IMR-90 (cell line): Measurements from ENCODE around the gene PTPRH. TPM values are rescaled to one million over a fixed set of nuclear protein-coding genes. Genes with fewer than 3 reads are reported as not detected.

Experiments
- ATAC-seq: fragments of 200-7000 bp; cut with Tn5 transposase; 2 replicates; pipeline ENCODE4 v1.9.1; 2020; ENCODE audit warnings: low read depth, mild to moderate bottlenecking, moderate library complexity
- BruUV-seq: library from RNA; stranded (reverse); fragments of 400-500 nt; replicated peaks from 2 replicates; lab custom pipeline; 2021; lab: Mats Ljungman, UMichigan
- CTCF ChIA-PET: fragments of 300-600 bp; formaldehyde crosslinking; extraction: SDS; loops from one replicate; lab custom pipeline; 2021; ENCODE audit warnings: antibody characterized with exemption; lab: Yijun Ruan, JAX
- POLR2A ChIA-PET: fragments of 300-600 bp; sonication (Branson Sonifier 250); formaldehyde crosslinking; loops from one replicate; lab custom pipeline; 2022; ENCODE audit warnings: antibody characterized with exemption; ENCODE audit not compliant: unreplicated experiment; lab: Charles Lee
- DNase-seq: peaks from one replicate; pipeline ENCODE4 v3.0.0; 2013
- H2AFZ ChIP-seq: replicated peaks from 2 replicates; pipeline ENCODE3; 2013; ENCODE audit warnings: low read length, mild to moderate bottlenecking; ENCODE audit not compliant: poor library complexity
- H2AK5ac ChIP-seq: 2 replicates; pipeline ENCODE4 v1.6.1; 2013; ENCODE audit warnings: low read depth, low read length, inconsistent platforms
- H2AK9ac ChIP-seq: replicated peaks from 2 replicates; pipeline ENCODE3; 2013; ENCODE audit warnings: mild to moderate bottlenecking, low read depth, low read length, moderate library complexity; ENCODE audit not compliant: poor library complexity
- H2BK120ac ChIP-seq: 2 replicates; pipeline ENCODE4 v1.6.1; 2013; ENCODE audit warnings: low read depth, low read length, inconsistent platforms
- H2BK15ac ChIP-seq: 3 replicates; pipeline ENCODE4 v1.6.1; 2013; ENCODE audit warnings: low read depth, low read length, inconsistent platforms
- H2BK20ac ChIP-seq: 2 replicates; pipeline ENCODE4 v1.6.1; 2013; ENCODE audit warnings: low read depth, mild to moderate bottlenecking, inconsistent platforms, low read length, moderate library complexity
- H2BK5ac ChIP-seq: 2 replicates; pipeline ENCODE4 v1.6.1; 2013; ENCODE audit warnings: mild to moderate bottlenecking, low read depth, low read length, inconsistent platforms; ENCODE audit not compliant: poor library complexity, severe bottlenecking
- H3K14ac ChIP-seq: replicated peaks from 2 replicates; pipeline ENCODE4 v1.6.1; 2013; ENCODE audit warnings: low read depth, low read length, inconsistent platforms
- H3K18ac ChIP-seq: 2 replicates; pipeline ENCODE4 v1.6.1; 2013; ENCODE audit warnings: low read depth, low read length, control low read depth
- H3K23ac ChIP-seq: 2 replicates; pipeline ENCODE4 v1.6.1; 2013; ENCODE audit warnings: low read depth, low read length, inconsistent platforms
- H3K27ac ChIP-seq: 2 replicates; pipeline ENCODE4 v1.5.1; 2013; ENCODE audit warnings: mild to moderate bottlenecking, control low read depth, low read length; ENCODE audit not compliant: insufficient read depth
- H3K27me3 ChIP-seq: 2 replicates; pipeline ENCODE4 v1.6.1; 2013; ENCODE audit warnings: low read length; ENCODE audit not compliant: control insufficient read depth, insufficient read depth
- H3K36me3 ChIP-seq: 2 replicates; pipeline ENCODE4 v1.6.1; 2013; ENCODE audit warnings: low read length, mixed read lengths; ENCODE audit not compliant: control insufficient read depth, insufficient read depth
- H3K4ac ChIP-seq: 2 replicates; pipeline ENCODE4 v1.6.1; 2013; ENCODE audit warnings: low read depth, low read length, inconsistent platforms
- H3K4me1 ChIP-seq: 2 replicates; pipeline ENCODE4 v1.6.1; 2013; ENCODE audit warnings: low read length, mixed read lengths; ENCODE audit not compliant: control insufficient read depth, insufficient read depth
- H3K4me2 ChIP-seq: 2 replicates; pipeline ENCODE4 v1.6.1; 2013; ENCODE audit warnings: low read depth, mild to moderate bottlenecking, control low read depth, low read length, moderate library complexity
- H3K4me3 ChIP-seq: 2 replicates; pipeline ENCODE4 v1.5.1; 2013; ENCODE audit warnings: low read depth, mild to moderate bottlenecking, control low read depth, low read length, moderate library complexity; ENCODE audit not compliant: insufficient read depth
- H3K56ac ChIP-seq: 2 replicates; pipeline ENCODE4 v1.6.1; 2013; ENCODE audit warnings: low read length, inconsistent platforms; ENCODE audit not compliant: insufficient read depth; ENCODE audit errors: extremely low read depth
- H3K79me1 ChIP-seq, 2 experiments: 2 replicates each; pipeline ENCODE4 v1.6.1; 2013; ENCODE audit warnings: low read length in 2 of 2, inconsistent platforms in 1 of 2, low read depth in 1 of 2
- H3K9ac ChIP-seq: 2 replicates; pipeline ENCODE4 v1.6.1; 2013; ENCODE audit warnings: low read depth, low read length, control low read depth
- H3K9me1 ChIP-seq: 2 replicates; pipeline ENCODE4 v1.6.1; 2013; ENCODE audit warnings: low read length, inconsistent platforms; ENCODE audit not compliant: insufficient read depth
- H3K9me3 ChIP-seq: 2 replicates; pipeline ENCODE4 v1.6.1; 2013; ENCODE audit warnings: low read length; ENCODE audit not compliant: control insufficient read depth, insufficient read depth
- H4K20me1 ChIP-seq: 2 replicates; pipeline ENCODE4 v1.6.1; 2013; ENCODE audit warnings: low read length, inconsistent platforms; ENCODE audit not compliant: insufficient read depth
- H4K5ac ChIP-seq: 2 replicates; pipeline ENCODE4 v1.6.1; 2013; ENCODE audit warnings: mild to moderate bottlenecking, low read depth, low read length, control low read depth
- H4K8ac ChIP-seq, 2 experiments: 2 replicates each; pipeline ENCODE4 v1.6.1; 2013; ENCODE audit warnings: low read depth in 2 of 2, low read length in 2 of 2, control low read depth in 1 of 2, inconsistent platforms in 1 of 2
- H4K91ac ChIP-seq: 2 replicates; pipeline ENCODE4 v1.6.1; 2013; ENCODE audit warnings: low read depth, low read length, inconsistent platforms; ENCODE audit not compliant: insufficient read depth
- BHLHE40 ChIP-seq: fragments of 150-350 bp; IDR thresholded peaks from 2 replicates; pipeline ENCODE4 v1.6.1; 2016; ENCODE audit warnings: mild to moderate bottlenecking, low read depth, low read length
- ELK1 ChIP-seq: fragments of 150-350 bp; IDR thresholded peaks from 2 replicates; pipeline ENCODE4 v1.6.1; 2016; ENCODE audit warnings: low read depth, mild to moderate bottlenecking, low read length, moderate library complexity, borderline replicate concordance
- FOS ChIP-seq: fragments of 150-350 bp; IDR thresholded peaks from 2 replicates; pipeline ENCODE4 v1.6.1; 2016; ENCODE audit warnings: low read depth, low read length
- MAFK ChIP-seq: IDR thresholded peaks from 2 replicates; pipeline ENCODE4 v1.6.1; 2012; ENCODE audit warnings: low read depth, low read length, improper control_type of control experiment
- MAZ ChIP-seq: IDR thresholded peaks from 2 replicates; pipeline ENCODE4 v1.6.1; 2012; ENCODE audit warnings: low read depth, mild to moderate bottlenecking, low read length, improper control_type of control experiment, moderate library complexity, borderline replicate concordance
- MXI1 ChIP-seq: IDR thresholded peaks from 2 replicates; pipeline ENCODE4 v1.6.1; 2012; ENCODE audit warnings: low read depth, mild to moderate bottlenecking, low read length, moderate library complexity, borderline replicate concordance
- NFE2L2 ChIP-seq: fragments of 150-350 bp; IDR thresholded peaks from 2 replicates; pipeline ENCODE4 v1.6.1; 2016; ENCODE audit warnings: low read depth, mild to moderate bottlenecking, low read length
- POLR2A ChIP-seq: IDR thresholded peaks from 2 replicates; pipeline ENCODE4 v1.6.1; 2012; ENCODE audit warnings: mild to moderate bottlenecking, low read depth, low read length
- RCOR1 ChIP-seq: IDR thresholded peaks from 2 replicates; pipeline ENCODE4 v1.6.1; 2012; ENCODE audit warnings: mild to moderate bottlenecking, low read length, improper control_type of control experiment; ENCODE audit not compliant: insufficient replicate concordance
- RFX5 ChIP-seq: IDR thresholded peaks from 2 replicates; pipeline ENCODE4 v1.8.0; 2012; ENCODE audit warnings: low read depth, mild to moderate bottlenecking, low read length, moderate library complexity
- SMC3 ChIP-seq: fragments of 150-350 bp; IDR thresholded peaks from 2 replicates; pipeline ENCODE4 v1.6.1; 2016; ENCODE audit warnings: low read depth, mild to moderate bottlenecking, antibody characterized with exemption, low read length, moderate library complexity
- USF2 ChIP-seq: fragments of 150-350 bp; IDR thresholded peaks from 2 replicates; pipeline ENCODE4 v1.6.1; 2017; ENCODE audit warnings: mild to moderate bottlenecking, antibody characterized with exemption, low read length, low read depth
- WGBS, 2 experiments: methylation state at CpG; one replicate each; pipeline versions ENCODE4 v1.1.5 to v1.1.7; 2013; ENCODE audit warnings: missing lambda C conversion rate in 2 of 2; ENCODE audit not compliant: insufficient read length in 1 of 2; ENCODE audit errors: extremely low coverage in 2 of 2; 5-methylcytosine and 5-hydroxymethylcytosine counted together
- dilution Hi-C: fragments of 300-500 bp; cut with HindIII; formaldehyde crosslinking; loops from one replicate; pipeline ENCODE4 v1.14.3; 2018; ENCODE audit warnings: low sequenced_read_pairs; ENCODE audit not compliant: unreplicated experiment
- in situ Hi-C: fragments of 300-500 bp; cut with MboI; formaldehyde crosslinking; loops from 3 replicates; pipeline ENCODE4 v1.14.3; 2019; ENCODE audit warnings: low sequenced_read_pairs, inconsistent platforms, mixed read lengths
- intact Hi-C: fragments of 100-400 bp; cut with micrococcal nuclease; formaldehyde crosslinking; loops from 2 replicates; pipeline ENCODE4 v1.10.0; 2022
- polyA plus RNA-seq, 3 experiments: library from polyadenylated mRNA; depleted of rRNA; stranded (reverse); fragments of >200 nt; gene quantifications; 2 replicates each; pipeline ENCODE4 v1.2.3, GENCODE V29; 2012; ENCODE audit warnings: low replicate concordance in 1 of 3
- total RNA-seq: library from RNA; depleted of rRNA; stranded (reverse); fragments of >200 nt; gene quantifications from 2 replicates; pipeline ENCODE4 v1.2.3, GENCODE V29; 2012
- TF ChIP-seq, protein P1 (sequence below): conservative IDR thresholded peaks from 2 replicates; pipeline ENCODE4 v1.5.1; 2012; ENCODE audit warnings: mild to moderate bottlenecking, low read depth, low read length, improper control_type of control experiment

Gene PTPRH
- total and polyA plus RNA-seq, 2 of the 4 experiments (the other 2 are of a cell fraction), result 1.3 to 3.4 TPM

DNA sequence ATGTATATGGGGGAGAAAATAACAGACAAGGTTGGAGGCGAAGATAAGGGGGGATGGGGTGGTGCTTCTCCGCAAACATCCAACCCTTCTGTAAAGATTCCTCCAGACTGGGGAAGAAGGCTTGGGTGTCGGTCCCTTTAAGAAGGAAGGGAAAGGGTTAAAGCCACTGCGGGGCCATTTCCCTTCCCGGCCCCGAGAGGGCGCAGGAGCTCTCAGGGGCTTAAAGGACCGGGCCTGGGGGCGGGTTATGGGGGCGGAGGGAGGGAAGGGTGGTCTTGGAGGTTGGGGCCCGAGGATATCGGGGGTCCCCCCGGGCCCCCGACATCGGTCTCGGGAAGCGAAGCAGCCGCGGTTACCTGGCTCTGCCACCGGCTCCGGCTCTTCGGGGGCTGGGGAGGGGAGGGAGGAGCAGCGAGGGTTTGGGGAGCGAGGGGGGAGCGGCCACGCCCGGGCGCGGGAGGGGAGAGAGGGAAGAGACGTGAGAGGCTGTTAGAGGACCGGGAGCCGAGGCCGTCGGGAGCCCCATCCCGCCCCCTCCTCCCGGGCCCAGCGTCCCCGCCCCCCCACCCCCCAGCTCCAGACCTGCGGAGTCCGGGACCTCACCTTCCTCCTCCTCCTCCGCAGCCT, 63.1 kb downstream of the PTPRH start (continued):
- no peak for TF ChIP-seq NFE2L2

- DNase-seq, result no peak
- dilution Hi-C loops, result no loop called here
- Histone ChIP-seq H2AK5ac (no peak overlapping the region), H3K4me2 (no peak overlapping the region), H3K9ac (no peak overlapping the region), H2AFZ (no peak overlapping the region), H3K9me1 (no peaks in the 10 kb centered on the region), H3K4me1 (peaks cover 1% of the 10 kb centered on the region; the same call in 1 of the 2 replicates), H4K20me1 (no peaks in the 10 kb centered on the region), H3K4ac (no peak overlapping the region), H3K9me3 (no peaks in the 10 kb centered on the region), H4K8ac (no peak overlapping the region), H2AK9ac (no peak overlapping the region), H3K79me1 (no peaks in the 10 kb centered on the region), H4K5ac (no peak overlapping the region), H3K36me3 (no peaks in the 10 kb centered on the region), H3K23ac (no peak overlapping the region), H2BK20ac (no peak overlapping the region), H3K56ac (no peak overlapping the region), H3K27ac (no peak overlapping the region), H2BK15ac (no peak overlapping the region), H3K18ac (no peak overlapping the region), H2BK120ac (no peak overlapping the region), H3K14ac (no peak overlapping the region), H3K27me3 (peaks cover 47% of the 10 kb centered on the region), H2BK5ac (no peak overlapping the region), H4K91ac (no peak overlapping the region), H3K4me3 (no peak overlapping the region)
- ChIA-PET CTCF (no interaction called here), POLR2A (no interaction called here)
- in situ Hi-C loops, result no loop called here
- intact Hi-C loops, result loop anchor here (10.0 kb wide), 1 partner anchor 150 kb away; no protein-coding TSS in a partner anchor
- WGBS, 2 experiments, result no CpG with 5 or more reads among the region's 3 CpGs
- ATAC-seq, result no peak
- no TSS peak for BruUV-seq
- TF ChIP-seq NFE2L2, result no peak
- no peak for TF ChIP-seq ELK1
- TF ChIP-seq, protein P1, sequence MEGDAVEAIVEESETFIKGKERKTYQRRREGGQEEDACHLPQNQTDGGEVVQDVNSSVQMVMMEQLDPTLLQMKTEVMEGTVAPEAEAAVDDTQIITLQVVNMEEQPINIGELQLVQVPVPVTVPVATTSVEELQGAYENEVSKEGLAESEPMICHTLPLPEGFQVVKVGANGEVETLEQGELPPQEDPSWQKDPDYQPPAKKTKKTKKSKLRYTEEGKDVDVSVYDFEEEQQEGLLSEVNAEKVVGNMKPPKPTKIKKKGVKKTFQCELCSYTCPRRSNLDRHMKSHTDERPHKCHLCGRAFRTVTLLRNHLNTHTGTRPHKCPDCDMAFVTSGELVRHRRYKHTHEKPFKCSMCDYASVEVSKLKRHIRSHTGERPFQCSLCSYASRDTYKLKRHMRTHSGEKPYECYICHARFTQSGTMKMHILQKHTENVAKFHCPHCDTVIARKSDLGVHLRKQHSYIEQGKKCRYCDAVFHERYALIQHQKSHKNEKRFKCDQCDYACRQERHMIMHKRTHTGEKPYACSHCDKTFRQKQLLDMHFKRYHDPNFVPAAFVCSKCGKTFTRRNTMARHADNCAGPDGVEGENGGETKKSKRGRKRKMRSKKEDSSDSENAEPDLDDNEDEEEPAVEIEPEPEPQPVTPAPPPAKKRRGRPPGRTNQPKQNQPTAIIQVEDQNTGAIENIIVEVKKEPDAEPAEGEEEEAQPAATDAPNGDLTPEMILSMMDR, result no peak
- no peak for TF ChIP-seq MAZ
- no peak for TF ChIP-seq MXI1
- TF ChIP-seq USF2, result no peak
- TF ChIP-seq MAFK, result no peak
- TF ChIP-seq SMC3, result no peak
- TF ChIP-seq RCOR1, result no peak
- no peak for TF ChIP-seq BHLHE40
- no peak for TF ChIP-seq RFX5
- TF ChIP-seq FOS, result no peak
- TF ChIP-seq POLR2A, result no peak
Observed at GRCh38 chr19:55145232-55145631, 64.1 kb downstream of the PTPRH start.
